ENCODE measurements around the gene FBXO33. TPM values are rescaled to one million over a fixed set of nuclear protein-coding genes. Genes with fewer than 3 reads are reported as not detected.
"Not testable (repeated sequence)": the region's sequence is repeated elsewhere in the genome, so short reads cannot be mapped to it uniquely, and the experiment has no call there.

FBXO33 gene
- total RNA-seq, 1 experiment from 2014 or later: 9.5 TPM

- no TSS peak for BruUV-seq (replicated peaks)
- H3K4me3 ChIP-seq (ENCODE audit: low read depth, low read length, poor library complexity, severe bottlenecking): no peak overlapping the region
- TF ChIP-seq EZH2 (IDR thresholded peaks at IDR 0.05; ENCODE audit: borderline replicate concordance, low read depth, low read length, poor library complexity, severe bottlenecking) (no peak), CTCF (conservative IDR thresholded peaks at IDR 0.05; ENCODE audit: low read depth, low read length) (no peak)
- no peaks in the 10 kb centered on the region for H3K27me3 ChIP-seq (replicated peaks; ENCODE audit: insufficient read depth, low read depth, low read length, poor library complexity)
- no peak overlapping the region for H3K27ac ChIP-seq (ENCODE audit: low read depth, low read length, poor library complexity, severe bottlenecking)
- no peaks in the 10 kb centered on the region for H3K36me3 ChIP-seq (ENCODE audit: insufficient read depth, low read length, poor library complexity, severe bottlenecking)
- no peak for DNase-seq (ENCODE audit: low spot score)
- H3K9me3 ChIP-seq (ENCODE audit: low read depth, low read length, poor library complexity, severe bottlenecking): no peaks in the 10 kb centered on the region
- intact Hi-C loops (cut with micrococcal nuclease; ENCODE audit: unreplicated experiment): no loop called here
- H3K4me1 ChIP-seq (ENCODE audit: insufficient read depth, low read length, poor library complexity, severe bottlenecking): no peaks in the 10 kb centered on the region
- ChIA-PET POLR2A (ENCODE audit: low non-redundant PET) (no interaction called here), CTCF (no interaction called here)
Observed at GRCh38 chr14:39364509-39364908, 67.7 kb downstream of the FBXO33 start.

DNA sequence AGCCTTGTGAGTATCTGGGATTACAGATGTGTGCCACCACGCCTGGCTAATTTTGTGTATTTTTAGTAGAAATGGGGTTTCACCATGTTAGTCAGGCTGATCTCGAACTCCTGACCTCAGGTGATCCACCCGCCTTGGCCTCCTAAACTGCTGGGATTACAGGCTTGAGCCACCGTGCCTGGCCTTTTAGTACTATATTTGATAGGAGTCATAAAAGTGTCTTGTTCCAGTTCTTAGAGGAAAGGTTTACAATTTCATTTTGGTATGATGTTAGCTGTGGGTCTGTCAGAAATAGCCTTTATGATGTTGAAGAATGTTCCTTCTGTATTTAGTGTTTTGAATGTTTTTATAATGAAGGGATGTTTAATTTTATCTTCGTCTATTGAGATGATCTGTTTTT lies 70.7 kb downstream of the FBXO33 start:
- H3K36me3 ChIP-seq (ENCODE audit: insufficient read depth, low read length, poor library complexity, severe bottlenecking); DNase-seq (ENCODE audit: low spot score); CTCF ChIA-PET; intact Hi-C loops (cut with micrococcal nuclease; ENCODE audit: unreplicated experiment); H3K4me1 ChIP-seq (ENCODE audit: insufficient read depth, low read length, poor library complexity, severe bottlenecking); H3K27ac ChIP-seq (ENCODE audit: low read depth, low read length, poor library complexity, severe bottlenecking); H3K9me3 ChIP-seq (ENCODE audit: low read depth, low read length, poor library complexity, severe bottlenecking); H3K27me3 ChIP-seq (replicated peaks; ENCODE audit: insufficient read depth, low read depth, low read length, poor library complexity); H3K4me3 ChIP-seq (ENCODE audit: low read depth, low read length, poor library complexity, severe bottlenecking); BruUV-seq (replicated peaks); POLR2A ChIA-PET (ENCODE audit: low non-redundant PET): not testable (repeated sequence)

- Histone ChIP-seq H3K36me3 (ENCODE audit: insufficient read depth, low read length, poor library complexity, severe bottlenecking) (no peaks in the 10 kb centered on the region), H3K27me3 (replicated peaks; ENCODE audit: insufficient read depth, low read depth, low read length, poor library complexity) (no peaks in the 10 kb centered on the region), H3K4me3 (ENCODE audit: low read depth, low read length, poor library complexity, severe bottlenecking) (no peak overlapping the region), H3K27ac (ENCODE audit: low read depth, low read length, poor library complexity, severe bottlenecking) (no peak overlapping the region), H3K9me3 (ENCODE audit: low read depth, low read length, poor library complexity, severe bottlenecking) (no peaks in the 10 kb centered on the region), H3K4me1 (ENCODE audit: insufficient read depth, low read length, poor library complexity, severe bottlenecking) (no peaks in the 10 kb centered on the region)
- DNase-seq (ENCODE audit: low spot score): no peak
- BruUV-seq (replicated peaks): no TSS peak
- ChIA-PET POLR2A (ENCODE audit: low non-redundant PET) (no interaction called here), CTCF (no interaction called here)
- TF ChIP-seq EZH2 (IDR thresholded peaks at IDR 0.05; ENCODE audit: borderline replicate concordance, low read depth, low read length, poor library complexity, severe bottlenecking): no peak
- no peak for TF ChIP-seq CTCF (conservative IDR thresholded peaks at IDR 0.05; ENCODE audit: low read depth, low read length)
- intact Hi-C loops (cut with micrococcal nuclease; ENCODE audit: unreplicated experiment): no loop called here
Observed at GRCh38 chr14:39360316-39360715, 71.9 kb downstream of the FBXO33 start.

DNA sequence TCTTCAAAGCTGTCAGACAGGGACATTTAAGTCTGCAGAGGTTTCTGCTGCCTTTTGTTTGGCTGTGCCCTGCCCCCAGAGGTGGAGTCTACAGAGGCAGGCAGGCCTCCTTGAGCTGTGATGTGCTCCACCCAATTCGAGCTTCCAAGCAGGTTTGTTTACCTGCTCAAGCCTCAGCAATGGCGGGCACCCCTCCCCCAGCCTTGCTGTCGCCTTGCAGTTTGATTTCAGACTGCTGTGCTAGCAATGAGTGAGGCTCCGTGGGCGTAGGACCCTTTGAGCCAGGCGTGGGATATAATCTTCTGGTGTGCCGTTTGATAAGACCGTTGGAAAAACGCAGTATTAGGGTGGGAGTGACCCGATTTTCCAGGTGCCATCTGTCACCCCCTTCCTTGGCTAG lies 73.2 kb downstream of the FBXO33 start:
- H3K9me3 ChIP-seq (ENCODE audit: low read depth, low read length, poor library complexity, severe bottlenecking); H3K4me3 ChIP-seq (ENCODE audit: low read depth, low read length, poor library complexity, severe bottlenecking); H3K36me3 ChIP-seq (ENCODE audit: insufficient read depth, low read length, poor library complexity, severe bottlenecking); H3K27me3 ChIP-seq (replicated peaks; ENCODE audit: insufficient read depth, low read depth, low read length, poor library complexity); POLR2A ChIA-PET (ENCODE audit: low non-redundant PET); BruUV-seq (replicated peaks); intact Hi-C loops (cut with micrococcal nuclease; ENCODE audit: unreplicated experiment); H3K27ac ChIP-seq (ENCODE audit: low read depth, low read length, poor library complexity, severe bottlenecking); H3K4me1 ChIP-seq (ENCODE audit: insufficient read depth, low read length, poor library complexity, severe bottlenecking); CTCF ChIA-PET; DNase-seq (ENCODE audit: low spot score): not testable (repeated sequence)
